HG03175 (cell line): ENCODE measurements around the gene HS6ST3.

Source experiments
- ATAC-seq: cut with Tn5 transposase; IDR thresholded peaks from one replicate; pipeline ENCODE4 v1.9.1; 2021; ENCODE audit warnings: mild to moderate bottlenecking, moderate library complexity; ENCODE audit not compliant: unreplicated experiment

HS6ST3 gene

GRCh38 chr13:96862999-96863398 lies 773.1 kb downstream of the HS6ST3 start:
- ATAC-seq = no peak

DNA sequence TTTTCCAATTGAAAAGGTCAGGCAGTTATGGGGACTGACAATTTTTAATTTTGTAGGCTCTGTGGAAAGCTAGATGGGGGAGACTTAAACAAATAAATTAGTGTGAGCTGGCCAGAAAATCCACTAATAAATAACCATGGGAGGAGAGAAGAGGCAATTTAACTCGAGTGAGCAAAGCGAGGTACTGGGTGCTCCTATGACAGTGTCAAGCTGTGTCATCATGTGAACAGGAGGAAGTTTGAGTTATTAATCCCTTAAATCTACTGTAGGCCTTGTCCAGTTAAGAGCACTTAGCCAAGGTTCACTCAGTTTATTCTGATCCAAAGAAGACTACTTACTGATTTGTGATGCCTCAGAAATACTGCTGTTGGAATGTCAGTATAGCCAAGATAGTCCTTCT lies 781.6 kb downstream of the HS6ST3 start:
- no peak for ATAC-seq

DNA sequence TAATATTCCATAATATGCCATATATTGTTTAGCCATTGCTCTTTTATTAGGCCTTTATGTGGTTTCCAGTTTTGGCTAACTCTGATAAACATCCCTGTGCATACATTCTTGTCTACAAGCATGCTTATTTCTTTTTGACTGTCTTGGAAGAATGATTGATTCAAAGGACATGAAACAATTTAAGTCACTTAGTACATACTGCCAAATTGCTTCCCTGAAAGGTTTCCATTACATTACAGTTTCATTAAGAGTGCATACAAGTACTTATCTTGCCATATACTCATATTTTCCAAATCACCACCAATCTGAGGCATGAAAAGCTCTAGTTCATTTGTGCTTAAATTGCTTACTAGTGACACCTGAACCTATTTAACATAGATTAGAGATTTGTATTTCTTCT lies 790.5 kb downstream of the HS6ST3 start:
- ATAC-seq = no peak
